C4-2B (cell line): Measurements from ENCODE around the gene MLANA.

Experiments used
- CTCF ChIP-seq: fragments of 450-650 bp; conservative IDR thresholded peaks from 2 replicates; pipeline ENCODE4 v1.5.1; 2017; ENCODE audit warnings: mild to moderate bottlenecking
- ZFX ChIP-seq: fragments of 450-650 bp; IDR thresholded peaks from 2 replicates; pipeline ENCODE4 v1.6.1; 2017

DNA sequence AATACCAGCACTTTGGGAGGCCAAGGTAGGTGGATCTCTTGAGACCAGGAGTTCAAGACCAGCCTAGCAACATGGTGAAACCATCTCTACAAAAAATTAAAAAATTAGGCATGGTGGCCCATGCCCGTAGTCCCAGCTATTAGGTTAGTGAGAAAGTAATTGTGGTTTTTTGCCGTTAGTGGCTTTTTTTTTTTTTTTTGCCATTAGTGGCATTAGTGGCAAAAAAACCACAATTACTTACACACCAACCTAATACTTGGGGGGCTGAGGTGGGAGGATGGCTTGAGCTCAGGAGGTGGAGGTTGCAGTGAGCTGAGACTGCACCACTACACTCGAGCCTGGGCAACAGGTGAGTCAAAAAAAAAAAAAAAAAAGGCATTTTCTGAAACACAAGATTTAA is 27.8 kb downstream of the MLANA start:
- TF ChIP-seq CTCF (no peak), ZFX (no peak)
